HCEC 1CT (cell line): Measurements from ENCODE around the gene CCDC149.

Experiments used
- DNase-seq: peaks from one replicate; pipeline ENCODE4 v3.0.0-alpha.2; 2017

The CCDC149 gene

GRCh38 chr4:24799196-24799543 lies 113.7 kb downstream of the CCDC149 start:
- DNase-seq, result no peak

- DNase-seq, result no peak
These were observed 114.7 kb downstream of the CCDC149 start for GRCh38 chr4:24798036-24798610.

GRCh38 chr4:24796620-24797019 lies 116.2 kb downstream of the CCDC149 start:
- DNase-seq, result no peak

- DNase-seq, result no peak
These were observed 117.0 kb downstream of the CCDC149 start for GRCh38 chr4:24795666-24796381.

DNA sequence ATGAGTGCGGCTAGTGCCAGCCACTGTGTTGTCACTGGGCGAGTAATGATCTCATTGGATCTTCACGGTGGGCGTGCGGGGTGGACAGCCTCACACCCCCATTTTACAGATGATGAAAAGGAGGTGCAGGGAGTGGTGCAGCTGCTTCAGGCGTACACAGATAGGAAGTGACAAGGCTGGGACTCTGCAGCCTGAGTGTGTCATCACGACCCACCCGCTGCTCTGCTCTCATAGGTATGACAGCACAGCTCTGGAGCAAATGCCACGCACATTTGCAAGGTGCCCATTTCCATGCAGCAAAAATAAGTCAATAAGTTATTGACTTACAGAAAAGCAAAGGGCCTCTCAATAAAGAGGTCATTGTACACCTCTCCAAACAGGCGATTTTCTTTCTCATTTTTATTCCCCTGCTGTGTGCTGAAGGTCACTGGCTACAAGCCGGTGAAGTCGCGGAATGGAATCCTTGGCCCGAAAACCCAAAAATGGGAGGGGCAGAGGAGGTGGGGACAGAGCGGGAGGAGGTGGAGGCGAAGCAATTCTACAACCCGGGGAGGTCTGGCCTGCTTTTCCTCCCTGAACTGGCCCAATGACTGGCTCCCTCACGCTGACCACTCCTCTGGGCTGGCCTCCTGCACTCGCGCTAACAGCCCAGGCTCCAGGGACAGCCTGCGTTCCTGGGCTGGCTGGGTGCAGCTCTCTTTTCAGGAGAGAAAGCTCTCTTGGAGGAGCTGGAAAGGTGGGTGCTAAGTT lies 117.8 kb downstream of the CCDC149 start, which contains the start of gene SOD3:
Gene SOD3, plus strand, starts transcription at position 658 of the 750 bp plus-strand sequence. CDS start 3,949 bp downstream, outside the sequence.
- DNase-seq, result peak; percentile 88

- DNase-seq, result peak; percentile 50
These were observed 118.4 kb downstream of the CCDC149 start for GRCh38 chr4:24794480-24794879.

DNA sequence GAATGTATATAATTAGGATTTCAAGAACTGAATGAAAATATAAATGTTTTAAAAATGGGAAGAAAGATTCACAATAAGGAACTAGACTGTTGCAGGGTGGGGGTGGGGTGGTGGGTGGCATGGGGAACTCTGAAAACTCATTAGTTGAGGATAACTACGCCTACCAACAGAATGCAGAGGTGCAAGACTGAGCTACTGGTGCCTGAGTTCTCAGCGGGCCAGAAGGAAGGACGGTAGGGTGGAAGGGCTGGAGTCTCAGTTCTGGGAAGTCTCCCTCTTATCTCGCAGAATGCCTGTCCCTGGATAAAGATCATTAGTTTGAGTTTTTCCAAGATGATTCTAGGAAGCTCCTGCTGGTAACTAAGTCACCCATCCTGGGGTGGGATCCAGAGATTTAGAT lies 118.8 kb downstream of the CCDC149 start:
- no peak for DNase-seq

DNA sequence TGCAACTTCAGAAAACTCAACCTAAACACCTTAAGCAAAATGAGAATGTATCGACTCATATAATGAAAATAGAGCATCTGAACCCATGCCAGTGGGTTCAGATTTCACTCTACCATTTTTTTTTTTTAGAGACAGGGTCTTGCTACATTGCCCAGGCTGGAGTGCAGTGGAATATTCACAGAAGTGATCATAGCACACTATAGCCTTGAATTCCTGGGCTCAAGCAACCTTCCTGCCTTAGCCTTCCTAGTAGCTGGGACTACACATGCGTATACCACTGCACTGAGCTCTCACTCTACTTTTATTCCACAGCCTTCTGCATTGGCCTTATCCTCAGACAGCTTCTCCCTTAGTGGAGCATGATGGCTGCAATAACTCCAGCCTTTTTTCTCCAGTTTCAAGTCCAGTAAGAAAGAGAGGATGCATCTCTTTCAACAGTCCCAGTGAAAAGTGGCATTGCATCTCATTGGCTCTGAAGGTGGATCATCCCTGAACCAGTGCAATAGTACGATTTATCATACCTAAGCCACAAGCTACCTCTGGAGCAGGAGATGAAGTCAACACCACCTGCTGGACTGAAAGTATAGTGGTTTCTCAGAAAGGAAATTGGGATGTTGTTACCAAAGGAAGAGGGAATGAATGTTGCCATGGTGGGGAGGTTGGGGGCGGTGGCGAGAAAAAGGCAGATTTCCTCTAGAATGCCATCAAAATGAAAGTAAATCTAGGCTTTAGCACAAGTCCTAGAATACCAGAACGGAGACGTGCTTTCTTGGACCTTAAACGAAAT lies 119.4 kb downstream of the CCDC149 start:
- peak; percentile 24 for DNase-seq

DNA sequence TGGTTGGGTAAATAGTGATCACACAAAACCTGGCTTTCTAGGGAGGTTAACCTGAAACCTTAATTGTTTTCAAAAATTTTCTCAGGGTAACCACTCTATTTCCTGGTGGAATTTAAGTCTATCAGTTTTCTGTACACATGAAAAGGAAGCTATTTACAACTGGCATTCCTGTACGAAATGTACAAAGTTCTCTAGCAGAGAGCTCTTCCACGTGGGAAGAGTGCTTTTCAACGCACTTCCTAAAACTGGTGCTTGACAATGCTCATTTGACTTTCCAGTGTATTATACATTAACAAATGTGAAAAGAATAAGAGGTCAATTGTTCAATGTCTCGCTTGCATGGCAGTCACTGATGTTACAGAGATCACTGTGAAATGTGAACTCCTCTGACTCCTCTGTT lies 120.3 kb downstream of the CCDC149 start:
- no peak for DNase-seq

DNA sequence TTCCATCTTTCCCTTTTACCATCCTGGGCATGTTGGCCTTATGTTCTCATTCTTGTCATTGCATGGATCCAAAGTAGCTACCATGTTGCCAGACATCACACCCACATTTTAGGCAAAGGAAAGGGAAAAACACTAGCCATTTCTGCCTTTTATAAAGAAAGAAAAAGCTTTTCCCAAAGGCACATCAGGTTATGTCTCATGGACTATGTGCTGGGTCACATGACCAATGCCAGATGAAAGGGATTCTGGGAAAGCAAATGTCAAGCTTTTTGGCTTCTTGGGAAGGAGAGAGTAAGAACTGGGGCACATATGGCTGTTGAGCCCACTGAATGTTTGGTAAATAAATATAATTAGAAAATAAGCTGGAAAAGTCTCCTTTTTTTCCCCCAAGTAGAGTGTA lies 121.8 kb downstream of the CCDC149 start:
- DNase-seq, result no peak

DNA sequence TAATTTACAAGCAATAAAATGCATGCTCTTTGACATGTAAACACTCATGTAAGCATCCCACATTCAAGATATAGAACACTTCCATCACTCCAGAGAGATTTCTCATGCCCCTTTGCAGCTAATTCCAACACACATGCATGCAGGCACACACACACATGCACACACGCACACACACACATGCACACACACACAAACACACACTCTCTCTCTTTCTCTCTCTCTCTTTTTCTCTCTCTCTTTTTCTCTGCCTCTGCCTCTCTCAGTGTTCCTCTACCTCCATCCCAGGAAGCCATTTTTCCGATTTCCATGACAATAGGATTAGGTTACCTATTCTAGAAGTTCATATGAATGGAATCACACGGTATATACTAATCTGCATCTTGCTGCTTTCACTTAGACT lies 129.3 kb downstream of the CCDC149 start:
- DNase-seq, result no peak

- DNase-seq, result no peak
These were observed 130.7 kb downstream of the CCDC149 start for GRCh38 chr4:24781999-24782745.

DNA sequence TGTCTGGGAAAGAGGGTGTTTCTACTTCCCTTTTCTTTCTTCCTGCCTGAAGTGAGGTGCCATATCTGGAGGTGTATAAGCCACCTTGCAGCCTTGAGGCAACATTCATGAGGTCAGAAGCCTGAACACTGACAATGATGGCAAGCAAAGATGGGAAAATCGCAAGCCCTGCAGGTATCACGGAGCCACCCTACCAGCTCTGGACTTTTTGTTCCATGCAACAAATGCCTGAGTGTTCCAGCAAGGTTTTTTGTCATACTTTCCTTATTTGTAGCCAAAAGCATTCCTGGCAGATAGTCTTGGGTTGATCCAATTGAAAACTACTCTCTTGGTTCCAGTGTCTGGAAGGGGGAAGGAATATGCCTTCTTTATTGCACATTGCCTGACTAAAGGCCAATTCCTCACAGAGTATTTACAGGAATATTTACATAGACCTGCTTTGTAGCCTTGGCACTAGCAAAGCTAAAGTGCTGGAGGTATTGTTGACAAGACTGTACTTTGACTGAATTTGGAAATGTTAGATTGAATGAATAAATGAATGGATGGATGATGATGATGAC lies 131.8 kb downstream of the CCDC149 start:
- DNase-seq, result no peak

- peak; percentile 92 for DNase-seq
These were observed 134.2 kb downstream of the CCDC149 start for GRCh38 chr4:24778464-24779225.

- no peak for DNase-seq
These were observed 135.0 kb downstream of the CCDC149 start for GRCh38 chr4:24777536-24778463.

DNA sequence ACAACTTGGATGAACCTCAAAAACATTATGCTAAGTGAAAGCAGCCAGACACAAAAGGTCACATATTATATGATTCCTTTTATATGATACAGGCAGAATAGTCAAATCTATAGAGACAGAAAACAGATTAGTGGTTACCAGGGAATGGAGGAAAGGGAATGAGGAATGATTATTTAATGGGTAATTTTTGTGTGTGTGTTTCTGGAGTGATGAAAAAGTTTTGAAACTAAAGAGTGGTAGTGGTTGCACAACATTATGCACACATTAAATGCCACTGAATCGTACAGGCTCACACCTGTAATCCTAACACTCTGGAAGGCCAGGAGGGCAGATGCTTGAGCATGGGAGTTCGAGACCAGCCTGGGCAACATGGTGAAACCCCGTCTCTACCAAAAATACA lies 137.1 kb downstream of the CCDC149 start:
- DNase-seq, result no peak

GRCh38 chr4:24775032-24775605 lies 137.7 kb downstream of the CCDC149 start:
- peak; percentile 17 for DNase-seq

GRCh38 chr4:24774452-24774851 lies 138.4 kb downstream of the CCDC149 start:
- peak; percentile 37 for DNase-seq

- no peak for DNase-seq
These were observed 139.9 kb downstream of the CCDC149 start for GRCh38 chr4:24772952-24773351.
